Smooth muscle cell (in vitro differentiated cells): Measurements from ENCODE around the gene VPS26B. TPM values are rescaled to one million over a fixed set of nuclear protein-coding genes. Genes with fewer than 3 reads are reported as not detected.

Experiments used
- DNase-seq: peaks from one replicate; lab custom pipeline; 2025; ENCODE audit not compliant: unreplicated experiment; lab: John Stamatoyannopoulos, UW
- H2AFZ ChIP-seq: fragments of 200-600 bp; sonication (generic); 2 replicates; pipeline ENCODE4 v1.6.0; 2016; ENCODE audit warnings: antibody characterized with exemption, low read depth, mild to moderate bottlenecking
- H3F3A ChIP-seq: fragments of 200-600 bp; sonication (generic); 2 replicates; pipeline ENCODE4 v1.6.0; 2017; ENCODE audit warnings: antibody characterized with exemption, low read depth
- H3K27ac ChIP-seq: fragments of 200-600 bp; sonication (generic); 2 replicates; pipeline ENCODE4 v1.5.1; 2016; ENCODE audit warnings: low read depth, mild to moderate bottlenecking
- H3K27me3 ChIP-seq: fragments of 200-600 bp; sonication (generic); 2 replicates; pipeline ENCODE4 v1.6.1; 2016; ENCODE audit warnings: low read depth, mild to moderate bottlenecking
- H3K36me3 ChIP-seq: fragments of 200-600 bp; sonication (generic); 2 replicates; pipeline ENCODE4 v1.5.1; 2016; ENCODE audit warnings: low read depth
- H3K4me1 ChIP-seq: fragments of 200-600 bp; sonication (generic); 2 replicates; pipeline ENCODE4 v1.5.1; 2016; ENCODE audit warnings: low read depth
- H3K4me2 ChIP-seq: fragments of 200-600 bp; sonication (generic); 2 replicates; pipeline ENCODE4 v1.6.0; 2016; ENCODE audit warnings: mild to moderate bottlenecking
- H3K4me3 ChIP-seq: fragments of 200-600 bp; sonication (generic); 2 replicates; pipeline ENCODE4 v1.5.1; 2016; ENCODE audit warnings: mild to moderate bottlenecking
- H3K79me2 ChIP-seq: fragments of 200-600 bp; sonication (generic); 2 replicates; pipeline ENCODE4 v1.6.0; 2016; ENCODE audit warnings: low read depth, mild to moderate bottlenecking
- H3K9ac ChIP-seq: fragments of 200-600 bp; sonication (generic); 2 replicates; pipeline ENCODE4 v1.6.0; 2016; ENCODE audit warnings: low read depth
- H3K9me3 ChIP-seq: fragments of 200-600 bp; sonication (generic); replicated peaks from 2 replicates; pipeline ENCODE4 v1.5.1; 2016; ENCODE audit warnings: low read depth
- H4K20me1 ChIP-seq: fragments of 200-600 bp; sonication (generic); 2 replicates; pipeline ENCODE4 v1.6.0; 2016; ENCODE audit warnings: low read depth
- WGBS: methylation state at CpG from one replicate; pipeline ENCODE4 v1.1.7; 2016; ENCODE audit warnings: low lambda C conversion rate; 5-methylcytosine and 5-hydroxymethylcytosine counted together
- polyA plus RNA-seq: library from polyadenylated mRNA; unstranded; fragments of >200 nt; fragmentation: Nextera tagmentation; extraction: Ambion mirVana; gene quantifications from 2 replicates; pipeline ENCODE4 v1.2.1, GENCODE V29; 2016
- total RNA-seq: library from RNA; depleted of rRNA; stranded (reverse); fragments of >200 nt; gene quantifications from 2 replicates; pipeline ENCODE4 v1.2.3, GENCODE V29; 2014
- TF ChIP-seq, protein P1 (sequence below): fragments of 200-600 bp; sonication (generic); IDR thresholded peaks from 2 replicates; pipeline ENCODE4 v1.5.1; 2017; ENCODE audit warnings: borderline replicate concordance, mild to moderate bottlenecking, antibody characterized with exemption; ENCODE audit not compliant: insufficient read depth, poor library complexity, severe bottlenecking

The VPS26B gene
- total and polyA plus RNA-seq, 2 experiments from 2014 or later, result 30.7 to 48.4 TPM

GRCh38 chr11:134261626-134262488 lies 37.4 kb downstream of the VPS26B start:
- Histone ChIP-seq H3K9me3 (no peaks in the 10 kb centered on the region), H3K9ac (no peak overlapping the region), H3K36me3 (no peaks in the 10 kb centered on the region), H2AFZ (no peak overlapping the region), H3K4me3 (no peak overlapping the region), H3F3A (no peaks in the 10 kb centered on the region), H4K20me1 (no peaks in the 10 kb centered on the region), H3K27me3 (no peaks in the 10 kb centered on the region), H3K79me2 (no peaks in the 10 kb centered on the region), H3K27ac (no peak overlapping the region), H3K4me2 (no peak overlapping the region), H3K4me1 (no peaks in the 10 kb centered on the region)
- TF ChIP-seq, protein P1, sequence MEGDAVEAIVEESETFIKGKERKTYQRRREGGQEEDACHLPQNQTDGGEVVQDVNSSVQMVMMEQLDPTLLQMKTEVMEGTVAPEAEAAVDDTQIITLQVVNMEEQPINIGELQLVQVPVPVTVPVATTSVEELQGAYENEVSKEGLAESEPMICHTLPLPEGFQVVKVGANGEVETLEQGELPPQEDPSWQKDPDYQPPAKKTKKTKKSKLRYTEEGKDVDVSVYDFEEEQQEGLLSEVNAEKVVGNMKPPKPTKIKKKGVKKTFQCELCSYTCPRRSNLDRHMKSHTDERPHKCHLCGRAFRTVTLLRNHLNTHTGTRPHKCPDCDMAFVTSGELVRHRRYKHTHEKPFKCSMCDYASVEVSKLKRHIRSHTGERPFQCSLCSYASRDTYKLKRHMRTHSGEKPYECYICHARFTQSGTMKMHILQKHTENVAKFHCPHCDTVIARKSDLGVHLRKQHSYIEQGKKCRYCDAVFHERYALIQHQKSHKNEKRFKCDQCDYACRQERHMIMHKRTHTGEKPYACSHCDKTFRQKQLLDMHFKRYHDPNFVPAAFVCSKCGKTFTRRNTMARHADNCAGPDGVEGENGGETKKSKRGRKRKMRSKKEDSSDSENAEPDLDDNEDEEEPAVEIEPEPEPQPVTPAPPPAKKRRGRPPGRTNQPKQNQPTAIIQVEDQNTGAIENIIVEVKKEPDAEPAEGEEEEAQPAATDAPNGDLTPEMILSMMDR, result peak; percentile 48
- WGBS, result 91% methylated on average over 14 of the region's 14 CpGs
- no peak for DNase-seq

DNA sequence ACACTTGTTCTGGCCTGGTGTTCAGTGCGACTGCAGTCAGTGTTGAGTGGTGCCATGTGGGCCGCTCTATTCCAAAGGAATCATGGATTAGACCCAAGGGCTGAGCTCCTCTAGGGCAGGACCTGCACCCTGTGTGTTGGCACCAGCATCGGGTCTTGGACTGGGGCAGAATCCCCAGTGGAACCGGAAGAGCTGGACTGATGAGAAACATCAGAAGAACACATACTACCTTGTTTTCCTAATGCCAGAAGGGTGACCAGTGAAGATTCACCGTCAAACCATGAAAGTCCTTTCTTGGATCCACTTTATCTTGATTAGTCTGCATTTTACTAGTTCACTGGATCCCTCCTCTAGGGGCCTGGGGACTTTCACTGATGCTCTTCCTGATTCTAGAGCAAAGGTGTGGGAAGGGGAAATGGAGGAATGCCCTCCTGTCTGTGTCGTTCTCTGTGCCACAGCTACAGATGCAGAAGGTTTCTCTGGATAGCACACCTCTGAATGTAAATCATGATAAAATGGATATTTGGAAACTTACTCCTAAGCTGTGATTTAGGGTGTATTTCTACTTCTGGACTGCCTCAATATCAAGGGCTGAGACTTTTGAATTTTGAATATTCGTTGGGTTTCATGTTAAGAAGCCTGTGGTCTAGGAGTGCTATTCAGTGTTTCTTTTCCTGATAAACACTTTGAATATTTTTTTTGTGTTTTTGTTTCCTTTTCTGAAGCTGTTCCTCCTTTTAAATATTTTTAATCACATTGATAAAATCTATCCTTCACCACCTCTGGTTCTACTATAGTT lies 40.7 kb downstream of the VPS26B start:
- Histone ChIP-seq H3K27me3 (peaks cover 5% of the 10 kb centered on the region), H3K9me3 (no peaks in the 10 kb centered on the region), H3F3A (no peaks in the 10 kb centered on the region), H3K79me2 (no peaks in the 10 kb centered on the region), H3K4me3 (no peak overlapping the region), H4K20me1 (no peaks in the 10 kb centered on the region), H3K4me1 (no peaks in the 10 kb centered on the region), H3K27ac (no peak overlapping the region), H3K9ac (no peak overlapping the region), H3K36me3 (no peaks in the 10 kb centered on the region), H3K4me2 (no peak overlapping the region), H2AFZ (no peak overlapping the region)
- no peak for DNase-seq
- 94% methylated on average over 7 of the region's 7 CpGs for WGBS
- TF ChIP-seq, protein P1, result no peak

DNA sequence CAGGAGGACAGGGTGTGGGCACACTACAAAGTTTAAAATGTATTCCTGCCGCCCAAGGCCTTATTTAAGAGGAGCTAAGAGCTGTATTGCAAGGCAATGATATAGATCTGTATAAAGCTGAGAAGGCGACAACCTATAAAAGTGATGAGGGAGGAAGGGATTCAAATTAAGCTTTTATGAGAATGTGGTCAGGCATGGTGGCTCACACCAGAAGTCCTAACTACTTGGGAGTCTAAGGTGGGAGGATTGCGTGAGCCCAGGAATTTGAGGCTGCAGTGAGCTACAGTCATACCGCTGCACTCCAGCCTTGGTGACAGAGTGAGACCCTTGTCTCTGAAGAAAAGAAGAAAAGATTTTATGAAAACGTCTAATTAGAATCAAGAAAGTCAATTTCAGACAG lies 42.0 kb downstream of the VPS26B start:
- DNase-seq, result no peak
- H3K27ac ChIP-seq, result no peak overlapping the region
- TF ChIP-seq, protein P1, result no peak
- no peaks in the 10 kb centered on the region for H3K4me1 ChIP-seq
- 62% methylated on average over 5 of the region's 5 CpGs for WGBS
- H3K4me2 ChIP-seq, result peak overlapping the region; percentile 46
- no peak overlapping the region for H2AFZ ChIP-seq
- no peaks in the 10 kb centered on the region for H3K79me2 ChIP-seq
- H3F3A ChIP-seq, result no peaks in the 10 kb centered on the region
- H3K9ac ChIP-seq, result no peak overlapping the region
- H3K4me3 ChIP-seq, result no peak overlapping the region
- no peaks in the 10 kb centered on the region for H4K20me1 ChIP-seq
- H3K9me3 ChIP-seq, result no peaks in the 10 kb centered on the region
- peaks cover 12% of the 10 kb centered on the region for H3K27me3 ChIP-seq
- H3K36me3 ChIP-seq, result no peaks in the 10 kb centered on the region
